Esophagus muscularis mucosa (tissue), 4 donors: Measurements from ENCODE around the gene GLRB.

Source experiments
- CTCF ChIP-seq, 3 experiments: fragments of 200-600 bp in 2 of 3; fragments of 450-650 bp in 1 of 3; sonication (generic) in 2 of 3; IDR thresholded peaks; one replicate each; pipeline ENCODE4 v1.5.1; 2017 to 2019; ENCODE audit warnings: antibody characterized with exemption in 3 of 3, mild to moderate bottlenecking in 2 of 3, moderate library complexity in 1 of 3
- EP300 ChIP-seq: sonication (generic); formaldehyde crosslinking; IDR thresholded peaks from one replicate; pipeline ENCODE4 v1.6.1; 2017; ENCODE audit warnings: antibody characterized with exemption
- POLR2A ChIP-seq: fragments of 450-650 bp; IDR thresholded peaks from one replicate; pipeline ENCODE4 v1.6.1; 2017; ENCODE audit warnings: antibody characterized with exemption, moderate library complexity, mild to moderate bottlenecking, low read depth

- peak in 1 of 3 experiments; percentile 28 for TF ChIP-seq CTCF (IDR thresholded peaks at IDR 0.05)
- no peak for TF ChIP-seq EP300
- TF ChIP-seq POLR2A: no peak
Measured at GRCh38 chr4:157128395-157128794, 52.4 kb downstream of the GLRB start.
